Measurements from ENCODE around the gene HOXB9.

GRCh38 chr17:48575066-48575582 lies 51.0 kb downstream of the HOXB9 start:
- TF ChIP-seq CTCF (IDR thresholded peaks at IDR 0.05) (no peak), POLR2A (IDR thresholded peaks at IDR 0.05) (no peak)
